Measurements from ENCODE around the gene EXTL1. TPM values are rescaled to one million over a fixed set of nuclear protein-coding genes. Genes with fewer than 3 reads are reported as not detected.

Gene EXTL1
- total RNA-seq, 1 donor from 2014 or later = 26.4 TPM

GRCh38 chr1:26012864-26013263 is 8.7 kb upstream of the EXTL1 start:
- no peak overlapping the region for H3K4me3 ChIP-seq (ENCODE audit: insufficient read depth, low read depth, low read length)
- no peak overlapping the region for H3K27ac ChIP-seq (ENCODE audit: low read depth, low read length)
- H3K9me3 ChIP-seq (ENCODE audit: insufficient read depth, low read depth, low read length) = no peaks in the 10 kb centered on the region
- no peak for FAIRE-seq
- no peak overlapping the region for H3K27ac Mint-ChIP-seq (ENCODE audit: unreplicated experiment)
- TF ChIP-seq EZH2 (IDR thresholded peaks at IDR 0.05; ENCODE audit: insufficient read depth, low read length) (no peak), CTCF (IDR thresholded peaks at IDR 0.05; ENCODE audit: insufficient read depth, low read depth, low read length) (no peak)
- H3K79me2 ChIP-seq (ENCODE audit: insufficient read depth, low read length) = no peaks in the 10 kb centered on the region
- H4K20me1 ChIP-seq (ENCODE audit: insufficient read depth, low read length) = no peaks in the 10 kb centered on the region
- H3K4me1 Mint-ChIP-seq (ENCODE audit: low read depth, unreplicated experiment) = peaks cover 26% of the 10 kb centered on the region
- no peak overlapping the region for H3K4me3 Mint-ChIP-seq (ENCODE audit: unreplicated experiment)
- no peaks in the 10 kb centered on the region for H3K36me3 ChIP-seq (ENCODE audit: insufficient read depth, low read length)
- H3K9ac ChIP-seq (ENCODE audit: low read length) = no peak overlapping the region
- H3K4me2 ChIP-seq (ENCODE audit: low read length) = no peak overlapping the region
- DNase-seq (ENCODE audit: low read depth) = no peak
- H3K36me3 Mint-ChIP-seq (ENCODE audit: low read depth, unreplicated experiment) = no peaks in the 10 kb centered on the region
- no peak overlapping the region for H2AFZ ChIP-seq (ENCODE audit: low read depth, low read length)
- peaks cover 17% of the 10 kb centered on the region for H3K4me1 ChIP-seq (ENCODE audit: insufficient read depth, low read length)
- no peaks in the 10 kb centered on the region for H3K27me3 ChIP-seq (ENCODE audit: insufficient read depth, low read length)
- H3K27me3 Mint-ChIP-seq (ENCODE audit: low read depth, unreplicated experiment) = no peaks in the 10 kb centered on the region
- H3K9me3 Mint-ChIP-seq (ENCODE audit: unreplicated experiment) = no peaks in the 10 kb centered on the region

GRCh38 chr1:26014179-26014578 is 7.4 kb upstream of the EXTL1 start:
- no peaks in the 10 kb centered on the region for H3K79me2 ChIP-seq (ENCODE audit: insufficient read depth, low read length)
- Mint-ChIP-seq H3K9me3 (ENCODE audit: unreplicated experiment) (no peaks in the 10 kb centered on the region), H3K27ac (ENCODE audit: unreplicated experiment) (no peak overlapping the region), H3K4me3 (ENCODE audit: unreplicated experiment) (no peak overlapping the region), H3K4me1 (ENCODE audit: low read depth, unreplicated experiment) (peaks cover 33% of the 10 kb centered on the region), H3K36me3 (ENCODE audit: low read depth, unreplicated experiment) (no peaks in the 10 kb centered on the region), H3K27me3 (ENCODE audit: low read depth, unreplicated experiment) (no peaks in the 10 kb centered on the region)
- H3K4me1 ChIP-seq (ENCODE audit: insufficient read depth, low read length) = peaks cover 29% of the 10 kb centered on the region
- H3K9me3 ChIP-seq (ENCODE audit: insufficient read depth, low read depth, low read length) = no peaks in the 10 kb centered on the region
- no peak overlapping the region for H2AFZ ChIP-seq (ENCODE audit: low read depth, low read length)
- no peak overlapping the region for H3K27ac ChIP-seq (ENCODE audit: low read depth, low read length)
- TF ChIP-seq CTCF (IDR thresholded peaks at IDR 0.05; ENCODE audit: insufficient read depth, low read depth, low read length) = no peak
- TF ChIP-seq EZH2 (IDR thresholded peaks at IDR 0.05; ENCODE audit: insufficient read depth, low read length) = no peak
- no peaks in the 10 kb centered on the region for H4K20me1 ChIP-seq (ENCODE audit: insufficient read depth, low read length)
- no peaks in the 10 kb centered on the region for H3K36me3 ChIP-seq (ENCODE audit: insufficient read depth, low read length)
- H3K4me2 ChIP-seq (ENCODE audit: low read length) = no peak overlapping the region
- no peak for DNase-seq (ENCODE audit: low read depth)
- H3K27me3 ChIP-seq (ENCODE audit: insufficient read depth, low read length) = no peaks in the 10 kb centered on the region
- H3K4me3 ChIP-seq (ENCODE audit: insufficient read depth, low read depth, low read length) = no peak overlapping the region
- FAIRE-seq = no peak
- no peak overlapping the region for H3K9ac ChIP-seq (ENCODE audit: low read length)

DNA sequence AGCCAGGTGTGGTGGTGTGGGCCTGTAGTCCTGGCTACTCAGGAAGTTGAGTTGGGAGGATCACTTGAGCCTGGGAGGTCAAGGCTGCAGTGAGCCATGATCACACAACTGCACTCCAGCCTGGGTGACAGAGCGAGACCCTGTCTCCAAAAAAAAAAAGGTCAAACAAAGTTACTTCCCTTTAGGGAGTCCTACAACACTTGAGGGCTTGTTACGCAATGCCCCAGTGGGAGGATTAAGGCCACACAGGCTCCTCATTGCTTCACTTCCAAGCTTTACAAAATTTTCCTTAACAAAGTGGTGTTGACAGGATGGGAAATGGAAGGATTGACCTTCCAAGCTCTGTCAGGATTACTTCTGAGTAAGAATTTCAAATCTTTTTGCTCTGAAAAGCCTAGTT is 6.2 kb upstream of the EXTL1 start:
- Histone ChIP-seq H4K20me1 (ENCODE audit: insufficient read depth, low read length) (no peaks in the 10 kb centered on the region), H3K9me3 (ENCODE audit: insufficient read depth, low read depth, low read length) (no peaks in the 10 kb centered on the region), H3K4me3 (ENCODE audit: insufficient read depth, low read depth, low read length) (no peak overlapping the region), H3K79me2 (ENCODE audit: insufficient read depth, low read length) (no peaks in the 10 kb centered on the region), H3K4me2 (ENCODE audit: low read length) (no peak overlapping the region), H3K36me3 (ENCODE audit: insufficient read depth, low read length) (no peaks in the 10 kb centered on the region), H3K4me1 (ENCODE audit: insufficient read depth, low read length) (peaks cover 40% of the 10 kb centered on the region), H3K9ac (ENCODE audit: low read length) (no peak overlapping the region), H2AFZ (ENCODE audit: low read depth, low read length) (no peak overlapping the region), H3K27ac (ENCODE audit: low read depth, low read length) (no peak overlapping the region), H3K27me3 (ENCODE audit: insufficient read depth, low read length) (no peaks in the 10 kb centered on the region)
- Mint-ChIP-seq H3K4me3 (ENCODE audit: unreplicated experiment) (no peak overlapping the region), H3K36me3 (ENCODE audit: low read depth, unreplicated experiment) (no peaks in the 10 kb centered on the region), H3K4me1 (ENCODE audit: low read depth, unreplicated experiment) (peaks cover 39% of the 10 kb centered on the region), H3K27ac (ENCODE audit: unreplicated experiment) (no peak overlapping the region), H3K27me3 (ENCODE audit: low read depth, unreplicated experiment) (no peaks in the 10 kb centered on the region), H3K9me3 (ENCODE audit: unreplicated experiment) (no peaks in the 10 kb centered on the region)
- FAIRE-seq = no peak
- TF ChIP-seq CTCF (IDR thresholded peaks at IDR 0.05; ENCODE audit: insufficient read depth, low read depth, low read length) (no peak), EZH2 (IDR thresholded peaks at IDR 0.05; ENCODE audit: insufficient read depth, low read length) (no peak)
- DNase-seq (ENCODE audit: low read depth) = no peak
